ENCODE measurements around the gene ITGA8.

ITGA8 gene

GRCh38 chr10:15627617-15628196 lies 92.0 kb downstream of the ITGA8 start:
- TF ChIP-seq CTCF (IDR thresholded peaks at IDR 0.05), result no peak
- Histone ChIP-seq H3K27me3 (peaks cover 21% of the 10 kb centered on the region), H3K4me1 (ENCODE audit: control insufficient read depth in 1 of 2, insufficient read depth in 1 of 2, low read depth in 1 of 2, low read length in 1 of 2) (no peaks in the 10 kb centered on the region), H3K36me3 (no peaks in the 10 kb centered on the region), H3K27ac (no peak overlapping the region), H3K4me3 (ENCODE audit: low read depth in 1 of 2, low read length in 1 of 2) (no peak overlapping the region), H3K9me3 (no peaks in the 10 kb centered on the region)

- H3K9me3 ChIP-seq, result no peaks in the 10 kb centered on the region
- H3K27ac ChIP-seq, result no peak overlapping the region
- peaks cover 19% of the 10 kb centered on the region for H3K27me3 ChIP-seq
- TF ChIP-seq CTCF (IDR thresholded peaks at IDR 0.05), result no peak
- no peaks in the 10 kb centered on the region for H3K36me3 ChIP-seq
- no peaks in the 10 kb centered on the region for H3K4me1 ChIP-seq (ENCODE audit: control insufficient read depth in 1 of 2, insufficient read depth in 1 of 2, low read depth in 1 of 2, low read length in 1 of 2)
- H3K4me3 ChIP-seq (ENCODE audit: low read depth in 1 of 2, low read length in 1 of 2), result no peak overlapping the region
Measured at GRCh38 chr10:15626937-15627336, 92.8 kb downstream of the ITGA8 start.

GRCh38 chr10:15625261-15625660 lies 94.5 kb downstream of the ITGA8 start:
- no peak overlapping the region for H3K4me3 ChIP-seq (ENCODE audit: low read depth in 1 of 2, low read length in 1 of 2)
- H3K27me3 ChIP-seq, result peaks cover 20% of the 10 kb centered on the region
- no peak overlapping the region for H3K27ac ChIP-seq
- H3K9me3 ChIP-seq, result no peaks in the 10 kb centered on the region
- TF ChIP-seq CTCF (IDR thresholded peaks at IDR 0.05), result no peak
- no peaks in the 10 kb centered on the region for H3K4me1 ChIP-seq (ENCODE audit: control insufficient read depth in 1 of 2, insufficient read depth in 1 of 2, low read depth in 1 of 2, low read length in 1 of 2)
- no peaks in the 10 kb centered on the region for H3K36me3 ChIP-seq

GRCh38 chr10:15624401-15625196 lies 95.1 kb downstream of the ITGA8 start:
- H3K9me3 ChIP-seq, result no peaks in the 10 kb centered on the region
- H3K4me3 ChIP-seq (ENCODE audit: low read depth in 1 of 2, low read length in 1 of 2), result no peak overlapping the region
- TF ChIP-seq CTCF (IDR thresholded peaks at IDR 0.05), result no peak
- H3K27me3 ChIP-seq, result peaks cover 20% of the 10 kb centered on the region
- H3K4me1 ChIP-seq (ENCODE audit: control insufficient read depth in 1 of 2, insufficient read depth in 1 of 2, low read depth in 1 of 2, low read length in 1 of 2), result no peaks in the 10 kb centered on the region
- no peaks in the 10 kb centered on the region for H3K36me3 ChIP-seq
- H3K27ac ChIP-seq, result no peak overlapping the region

- H3K4me3 ChIP-seq (ENCODE audit: low read depth in 1 of 2, low read length in 1 of 2), result no peak overlapping the region
- no peaks in the 10 kb centered on the region for H3K36me3 ChIP-seq
- no peak overlapping the region for H3K27ac ChIP-seq
- no peaks in the 10 kb centered on the region for H3K9me3 ChIP-seq
- H3K4me1 ChIP-seq (ENCODE audit: control insufficient read depth in 1 of 2, insufficient read depth in 1 of 2, low read depth in 1 of 2, low read length in 1 of 2), result no peaks in the 10 kb centered on the region
- TF ChIP-seq CTCF (IDR thresholded peaks at IDR 0.05), result no peak
- peaks cover 18% of the 10 kb centered on the region for H3K27me3 ChIP-seq
Measured at GRCh38 chr10:15620836-15621515, 98.7 kb downstream of the ITGA8 start.

All from neutrophil (primary cell).